ENCODE data around the gene ZGRF1.
"Not testable (repeated sequence)": the region's sequence is repeated elsewhere in the genome, so short reads cannot be mapped to it uniquely, and the experiment has no call there.

Gene ZGRF1

GRCh38 chr4:112516471-112517066 lies 120.1 kb downstream of the ZGRF1 start:
- no peak for DNase-seq

DNA sequence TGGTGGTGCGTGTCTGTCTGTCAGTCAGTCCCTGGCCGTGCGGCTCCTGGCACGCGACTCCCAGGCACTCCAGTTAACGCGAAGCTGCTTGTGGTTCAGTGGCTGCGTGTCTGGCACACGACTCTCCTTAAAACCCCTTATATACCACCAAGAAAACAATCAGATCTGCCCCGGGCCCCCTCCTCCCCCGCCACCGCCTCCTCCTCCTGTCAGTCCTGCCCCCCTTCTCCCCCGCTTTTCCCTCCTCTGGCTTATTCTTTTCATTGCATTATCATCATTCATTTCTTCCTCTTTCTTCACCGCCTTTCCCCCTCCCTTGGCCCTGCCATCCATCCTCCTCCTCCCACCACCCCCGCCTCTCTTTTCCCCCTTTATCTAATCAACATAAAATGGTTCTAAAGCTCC lies 120.6 kb downstream of the ZGRF1 start, which contains the start of gene NEUROG2:
NEUROG2 (minus strand) TSS at position 115 of the 405 bp plus-strand sequence. CDS start 705 bp downstream, outside the sequence.
- no peak for DNase-seq

DNA sequence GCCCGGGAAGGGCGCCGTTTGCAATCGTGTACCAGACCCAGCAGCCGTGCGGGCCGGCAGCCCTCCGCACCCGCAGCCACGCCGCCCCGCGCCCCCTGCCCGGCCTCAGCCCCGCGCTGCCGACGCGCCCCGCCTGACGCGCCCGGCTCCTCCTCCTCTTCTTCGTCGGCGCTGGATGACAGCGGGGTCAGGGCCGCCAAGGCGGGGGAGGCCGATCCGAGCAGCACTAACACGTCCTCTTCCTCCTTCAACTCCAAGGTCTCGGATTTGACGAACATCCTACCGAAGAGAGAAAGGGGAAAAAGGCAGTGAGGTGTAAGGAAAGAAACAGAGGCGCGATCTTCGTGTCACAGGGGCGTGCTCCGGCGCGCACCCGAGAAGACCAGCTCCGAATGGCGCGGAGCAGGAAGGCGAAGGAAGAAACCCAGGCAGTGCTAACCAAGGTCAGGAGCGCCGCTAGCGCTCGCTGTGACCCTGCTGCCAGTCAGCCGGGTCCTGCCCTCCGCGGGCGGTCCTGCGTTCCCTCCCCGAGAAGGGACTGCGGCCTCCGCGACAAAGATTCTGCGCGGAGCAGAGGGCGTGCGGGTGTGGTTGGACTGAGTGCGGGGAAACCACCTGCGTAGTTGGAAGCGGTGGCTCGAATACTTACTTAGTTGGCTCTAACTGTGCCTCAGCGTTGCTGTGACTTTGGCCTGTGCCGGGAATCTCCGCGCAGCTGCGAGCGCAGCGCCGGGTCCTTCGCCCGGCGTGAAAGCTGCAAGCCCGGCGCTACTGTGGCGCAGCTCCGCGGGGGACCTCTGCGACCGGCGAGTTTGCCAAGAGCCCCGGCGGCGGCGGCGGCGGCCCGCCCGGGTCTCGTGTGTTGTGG lies 121.3 kb downstream of the ZGRF1 start:
- DNase-seq: peak in 1 of 4 experiments; percentile 22

- no peak for DNase-seq
These were observed 122.0 kb downstream of the ZGRF1 start for GRCh38 chr4:112514647-112515197.

DNA sequence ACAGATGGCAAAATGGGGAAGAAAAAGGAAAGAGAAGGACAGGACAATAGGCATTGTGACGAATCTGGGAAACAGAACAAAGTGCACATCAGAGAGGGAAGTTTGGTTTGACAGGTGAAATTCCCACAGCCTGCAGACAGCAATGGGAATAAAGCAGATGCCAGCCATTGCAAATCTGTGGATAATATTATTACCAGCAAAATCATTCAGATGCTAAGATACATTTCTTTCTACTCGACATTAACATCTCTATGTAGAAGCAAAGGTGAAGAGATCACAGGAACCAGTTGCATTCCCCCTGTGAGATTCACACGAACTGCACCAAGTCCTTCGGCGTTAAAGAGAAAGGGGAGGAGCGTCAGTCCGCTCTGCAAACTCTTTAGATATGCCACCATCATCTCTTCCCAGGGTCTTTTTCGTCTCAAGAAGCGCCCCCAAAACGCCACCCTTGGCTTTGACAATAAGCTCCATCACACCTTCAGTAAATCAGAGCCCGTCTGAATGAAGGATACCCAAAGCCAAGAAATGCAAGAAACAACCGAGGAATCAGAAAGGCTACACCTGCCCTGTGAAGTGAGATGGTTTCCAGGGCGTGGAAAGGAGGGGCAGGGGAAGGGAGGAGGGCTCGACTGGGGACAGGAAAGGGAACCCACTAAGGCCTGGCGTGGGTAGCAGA lies 122.6 kb downstream of the ZGRF1 start:
- no peak for DNase-seq

- no peak for DNase-seq
These were observed 124.9 kb downstream of the ZGRF1 start for GRCh38 chr4:112511803-112512118.

GRCh38 chr4:112511093-112511802 lies 125.5 kb downstream of the ZGRF1 start:
- DNase-seq: no peak

GRCh38 chr4:112510291-112511092 lies 126.2 kb downstream of the ZGRF1 start:
- DNase-seq: no peak

GRCh38 chr4:112509243-112510141 lies 127.2 kb downstream of the ZGRF1 start:
- DNase-seq: no peak

- no peak for DNase-seq
These were observed 128.4 kb downstream of the ZGRF1 start for GRCh38 chr4:112508356-112508755.

DNA sequence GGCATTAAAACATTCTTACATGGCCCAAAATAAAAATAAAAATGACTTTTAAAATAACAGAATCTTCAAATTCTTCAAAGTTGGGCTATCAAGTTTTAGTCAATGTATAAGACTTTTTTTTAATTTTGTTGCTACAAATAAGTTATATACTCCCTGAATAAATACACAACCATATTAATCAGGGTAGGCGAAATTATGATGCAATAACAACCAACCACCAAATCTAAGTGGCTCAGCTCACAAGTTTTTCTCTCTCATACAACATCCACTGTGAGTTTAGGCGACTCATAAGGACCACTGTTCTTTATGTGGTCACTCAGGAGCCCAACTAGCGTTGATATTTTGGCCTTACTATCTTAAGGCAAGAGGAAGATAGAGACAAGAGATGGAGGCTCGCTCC lies 131.9 kb downstream of the ZGRF1 start:
- DNase-seq: no peak

- DNase-seq: no peak
These were observed 133.8 kb downstream of the ZGRF1 start for GRCh38 chr4:112502871-112503270.

DNA sequence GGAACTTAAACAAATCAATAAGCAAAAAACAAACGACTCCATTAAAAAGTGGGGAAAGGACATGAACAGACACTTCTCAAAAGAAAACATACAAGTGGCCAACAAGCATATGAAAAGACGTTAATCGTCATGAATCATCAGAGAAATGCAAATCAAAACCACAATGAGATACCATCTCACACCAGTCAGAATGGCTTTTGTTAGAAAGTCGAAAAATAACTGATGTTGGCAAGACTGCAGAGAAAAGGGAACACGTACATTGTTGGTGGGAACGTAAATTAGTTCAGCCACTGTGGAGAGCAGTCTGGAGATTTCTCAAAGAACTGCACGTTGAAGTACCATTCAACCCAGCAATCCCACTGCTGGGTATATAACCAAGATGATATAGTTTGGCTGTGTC lies 144.4 kb downstream of the ZGRF1 start:
- DNase-seq: no peak

DNA sequence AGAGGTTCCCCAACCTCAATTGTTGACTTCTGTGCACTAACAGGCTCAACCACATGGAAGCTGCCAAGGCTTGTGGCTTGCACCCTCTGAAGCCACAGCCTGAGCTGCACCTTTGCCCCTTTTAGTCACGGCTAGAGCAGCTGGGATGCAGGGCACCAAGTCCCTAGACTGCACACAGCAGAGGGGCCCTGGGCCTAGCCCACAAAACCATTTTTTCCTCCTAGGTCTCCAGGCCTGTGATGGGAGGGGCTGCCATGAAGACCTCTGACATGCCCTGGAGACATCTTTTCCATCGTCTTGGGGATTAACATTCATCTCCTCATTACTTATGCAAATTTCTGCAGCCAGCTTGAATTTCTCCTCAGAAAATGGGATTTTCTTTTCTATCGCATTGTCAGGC lies 145.9 kb downstream of the ZGRF1 start:
- not testable (repeated sequence) for DNase-seq
